NOMO-1 (cell line): ENCODE data around the gene CCDC28A.
A peak's percentile ranks its signal among the peaks of the same experiment; 100 is the strongest.

Source experiments
- DNase-seq, 2 experiments: peaks; one replicate each; lab custom pipeline; 2025; ENCODE audit not compliant: unreplicated experiment in 2 of 2; lab: John Stamatoyannopoulos, UW

Gene CCDC28A

GRCh38 chr6:138795809-138796603, 22.4 kb downstream of the CCDC28A start, which contains the start of gene ECT2L:
ECT2L (plus strand) TSS chr6:138796087; CDS start chr6:138813275, 17,188 bp downstream.
- DNase-seq: no peak

GRCh38 chr6:138796771-138797170, 23.2 kb downstream of the CCDC28A start:
- DNase-seq: no peak

- DNase-seq: no peak
These were observed 24.4 kb downstream of the CCDC28A start for GRCh38 chr6:138797806-138798446.

- DNase-seq: no peak
These were observed 27.0 kb downstream of the CCDC28A start for GRCh38 chr6:138800377-138801150.

GRCh38 chr6:138803331-138803730, 29.8 kb downstream of the CCDC28A start:
- no peak for DNase-seq

GRCh38 chr6:138803861-138804260, 30.3 kb downstream of the CCDC28A start:
- no peak for DNase-seq

GRCh38 chr6:138805016-138805765, 31.6 kb downstream of the CCDC28A start:
- DNase-seq: no peak

- peak in 1 of 2 experiments; percentile 42 for DNase-seq
These were observed 33.3 kb downstream of the CCDC28A start for GRCh38 chr6:138806889-138807288.

GRCh38 chr6:138809677-138810076, 36.1 kb downstream of the CCDC28A start:
- DNase-seq: no peak

GRCh38 chr6:138811866-138812265, 38.3 kb downstream of the CCDC28A start:
- peak; percentile 21 to 70 for DNase-seq

GRCh38 chr6:138814179-138814834, 40.7 kb downstream of the CCDC28A start:
- DNase-seq: no peak

GRCh38 chr6:138815221-138815620, 41.7 kb downstream of the CCDC28A start:
- no peak for DNase-seq

GRCh38 chr6:138815797-138816528, 42.4 kb downstream of the CCDC28A start:
- DNase-seq: peak; percentile 33 to 54

GRCh38 chr6:138817799-138818198, 44.2 kb downstream of the CCDC28A start:
- DNase-seq: no peak

GRCh38 chr6:138818496-138819194, 45.1 kb downstream of the CCDC28A start:
- peak in 1 of 2 experiments; percentile 29 for DNase-seq

GRCh38 chr6:138821519-138821918, 48.0 kb downstream of the CCDC28A start:
- DNase-seq: no peak

GRCh38 chr6:138824482-138825144, 51.0 kb downstream of the CCDC28A start:
- DNase-seq: no peak

GRCh38 chr6:138830248-138830647, 56.7 kb downstream of the CCDC28A start:
- DNase-seq: no peak
